HG02970 (cell line): ENCODE results near the gene CDKL5.

Experiments used
- ATAC-seq: cut with Tn5 transposase; IDR thresholded peaks from one replicate; pipeline ENCODE4 v1.9.1; 2021; ENCODE audit warnings: mild to moderate bottlenecking, moderate library complexity, moderate number of reproducible peaks; ENCODE audit not compliant: unreplicated experiment, low FRiP score

The CDKL5 gene

GRCh38 chrX:18455384-18455783 lies 30.0 kb downstream of the CDKL5 start:
- no peak for ATAC-seq

- no peak for ATAC-seq
Measured at GRCh38 chrX:18457000-18457399, 31.6 kb downstream of the CDKL5 start.

GRCh38 chrX:18461431-18461830 lies 36.0 kb downstream of the CDKL5 start:
- no peak for ATAC-seq

GRCh38 chrX:18464499-18464898 lies 39.1 kb downstream of the CDKL5 start:
- ATAC-seq: no peak

GRCh38 chrX:18465051-18465450 lies 39.6 kb downstream of the CDKL5 start:
- no peak for ATAC-seq

- ATAC-seq: no peak
Measured at GRCh38 chrX:18468599-18468998, 43.2 kb downstream of the CDKL5 start.

- ATAC-seq: no peak
Measured at GRCh38 chrX:18471296-18471695, 45.9 kb downstream of the CDKL5 start.

GRCh38 chrX:18490806-18491555 lies 65.6 kb downstream of the CDKL5 start:
- ATAC-seq: no peak

GRCh38 chrX:18491587-18492340 lies 66.4 kb downstream of the CDKL5 start:
- no peak for ATAC-seq

GRCh38 chrX:18534949-18535348 lies 109.5 kb downstream of the CDKL5 start:
- no peak for ATAC-seq

GRCh38 chrX:18537068-18537467 lies 111.7 kb downstream of the CDKL5 start:
- no peak for ATAC-seq

GRCh38 chrX:18537524-18537923 lies 112.1 kb downstream of the CDKL5 start:
- no peak for ATAC-seq

GRCh38 chrX:18542131-18542530 lies 116.7 kb downstream of the CDKL5 start:
- ATAC-seq: no peak

- ATAC-seq: no peak
Measured at GRCh38 chrX:18542905-18543304, 117.5 kb downstream of the CDKL5 start.

- ATAC-seq: no peak
Measured at GRCh38 chrX:18543738-18544137, 118.3 kb downstream of the CDKL5 start.

- ATAC-seq: no peak
Measured at GRCh38 chrX:18545771-18546170, 120.4 kb downstream of the CDKL5 start.

- ATAC-seq: no peak
Measured at GRCh38 chrX:18548996-18549395, 123.6 kb downstream of the CDKL5 start.

- ATAC-seq: no peak
Measured at GRCh38 chrX:18549643-18550042, 124.2 kb downstream of the CDKL5 start.

GRCh38 chrX:18557879-18558278 lies 132.5 kb downstream of the CDKL5 start:
- no peak for ATAC-seq

- no peak for ATAC-seq
Measured at GRCh38 chrX:18558799-18559198, 133.4 kb downstream of the CDKL5 start.

GRCh38 chrX:18561020-18561419 lies 135.6 kb downstream of the CDKL5 start:
- no peak for ATAC-seq

GRCh38 chrX:18565727-18566126 lies 140.3 kb downstream of the CDKL5 start:
- no peak for ATAC-seq
